OCI-LY3 (cell line): Measurements from ENCODE around the gene ANKS1B.

Experiments used
- H2AFZ ChIP-seq: fragments of 200-600, 300-600 bp; shearing (Covaris generic); 2 replicates; pipeline ENCODE4 v1.6.0; 2014; ENCODE audit warnings: antibody characterized with exemption, low read depth, low read length
- H3K27ac ChIP-seq: fragments of 200-600, 300-600 bp; sonication (generic); 2 replicates; pipeline ENCODE4 v1.5.1; 2014; ENCODE audit warnings: mild to moderate bottlenecking, low read length, moderate library complexity, mixed read lengths
- H3K27me3 ChIP-seq: fragments of 200-600, 300-600 bp; sonication (generic); 2 replicates; pipeline ENCODE4 v1.6.1; 2014; ENCODE audit warnings: low read depth, low read length, mixed read lengths
- H3K36me3 ChIP-seq: fragments of 200-600, 300-600 bp; sonication (generic); replicated peaks from 2 replicates; pipeline ENCODE3; 2014; ENCODE audit warnings: low read depth, low read length, mixed read lengths
- H3K4me1 ChIP-seq: fragments of 300-600, 200-600 bp; sonication (generic); 2 replicates; pipeline ENCODE4 v1.6.1; 2014; ENCODE audit warnings: low read length, mixed read lengths
- H3K4me2 ChIP-seq: fragments of 200-600, 300-600 bp; sonication (generic); 2 replicates; pipeline ENCODE4 v1.6.1; 2014; ENCODE audit warnings: low read length, mixed read lengths
- H3K4me3 ChIP-seq: fragments of 300-600, 200-600 bp; sonication (generic); 2 replicates; pipeline ENCODE4 v1.5.1; 2014; ENCODE audit warnings: antibody characterized with exemption, mild to moderate bottlenecking, low read length, moderate library complexity
- H3K79me2 ChIP-seq: fragments of 300-600, 200-600 bp; shearing (Covaris generic); 2 replicates; pipeline ENCODE4 v1.6.1; 2014; ENCODE audit warnings: mild to moderate bottlenecking, low read length, mixed read lengths
- H3K9ac ChIP-seq: fragments of 300-600, 200-600 bp; shearing (Covaris generic); 2 replicates; pipeline ENCODE4 v1.6.0; 2014; ENCODE audit warnings: mild to moderate bottlenecking, low read length, moderate library complexity
- H3K9me3 ChIP-seq: fragments of 200-600, 300-600 bp; shearing (Covaris generic); 2 replicates; pipeline ENCODE4 v1.6.1; 2014; ENCODE audit warnings: low read length, mixed read lengths; ENCODE audit not compliant: insufficient read depth
- H4K20me1 ChIP-seq: fragments of 200-600, 300-600 bp; sonication (generic); 2 replicates; pipeline ENCODE4 v1.6.1; 2016; ENCODE audit warnings: low read length, mixed read lengths; ENCODE audit not compliant: insufficient read depth
- CTCF ChIP-seq: fragments of 200-600, 300-600 bp; sonication (generic); IDR thresholded peaks from 2 replicates; pipeline ENCODE4 v1.5.1; 2014; ENCODE audit warnings: antibody characterized with exemption, low read length, low read depth
- EZH2phosphoT487 ChIP-seq: fragments of 200-600 bp; shearing (Covaris generic); IDR thresholded peaks from 2 replicates; pipeline ENCODE4 v1.6.1; 2018; ENCODE audit warnings: antibody characterized with exemption, mixed run types, low read depth

ANKS1B gene

GRCh38 chr12:98918176-98918863 is 1066.4 kb downstream of the ANKS1B start:
- no peaks in the 10 kb centered on the region for H3K36me3 ChIP-seq
- H3K27me3 ChIP-seq = peaks cover 16% of the 10 kb centered on the region
- no peaks in the 10 kb centered on the region for H3K9me3 ChIP-seq
- TF ChIP-seq CTCF (no peak), EZH2phosphoT487 (no peak)
- no peak overlapping the region for H3K27ac ChIP-seq
- no peaks in the 10 kb centered on the region for H3K79me2 ChIP-seq
- no peak overlapping the region for H3K9ac ChIP-seq
- no peaks in the 10 kb centered on the region for H3K4me1 ChIP-seq
- no peak overlapping the region for H3K4me2 ChIP-seq
- no peak overlapping the region for H3K4me3 ChIP-seq
- H4K20me1 ChIP-seq = no peaks in the 10 kb centered on the region
- no peak overlapping the region for H2AFZ ChIP-seq

- Histone ChIP-seq H3K9me3 (no peaks in the 10 kb centered on the region), H3K27ac (no peak overlapping the region), H4K20me1 (no peaks in the 10 kb centered on the region), H2AFZ (no peak overlapping the region), H3K36me3 (no peaks in the 10 kb centered on the region), H3K4me2 (no peak overlapping the region), H3K4me1 (no peaks in the 10 kb centered on the region), H3K27me3 (peaks cover 26% of the 10 kb centered on the region), H3K79me2 (no peaks in the 10 kb centered on the region), H3K9ac (no peak overlapping the region), H3K4me3 (no peak overlapping the region)
- TF ChIP-seq CTCF (no peak), EZH2phosphoT487 (no peak)
Measured at GRCh38 chr12:98916106-98916505, 1068.6 kb downstream of the ANKS1B start.

GRCh38 chr12:98912401-98912974 is 1072.2 kb downstream of the ANKS1B start:
- peaks cover 28% of the 10 kb centered on the region for H3K27me3 ChIP-seq
- H3K9me3 ChIP-seq = no peaks in the 10 kb centered on the region

More at GRCh38 chr12:98912401-98912974, 1072.2 kb downstream of the ANKS1B start:
- Histone ChIP-seq H3K36me3 (no peaks in the 10 kb centered on the region), H4K20me1 (no peaks in the 10 kb centered on the region), H3K79me2 (no peaks in the 10 kb centered on the region), H3K4me3 (no peak overlapping the region), H2AFZ (no peak overlapping the region), H3K9ac (no peak overlapping the region), H3K27ac (no peak overlapping the region), H3K4me2 (no peak overlapping the region), H3K4me1 (no peaks in the 10 kb centered on the region)
- TF ChIP-seq EZH2phosphoT487 = no peak
- no peak for TF ChIP-seq CTCF
